Stomach (tissue), 4 donors: ENCODE results near the gene SWT1.

Experiments used
- EP300 ChIP-seq: sonication (generic); formaldehyde crosslinking; IDR thresholded peaks from one replicate; pipeline ENCODE4 v1.6.1; 2017; ENCODE audit warnings: antibody characterized with exemption
- POLR2A ChIP-seq, 4 donors: fragments of 450-650 bp; IDR thresholded peaks; one replicate each; pipeline ENCODE4 v1.6.1; 2016; ENCODE audit warnings: antibody characterized with exemption in 4 of 4, control low read depth in 2 of 4, mild to moderate bottlenecking in 1 of 4, moderate library complexity in 1 of 4
- POLR2AphosphoS5 ChIP-seq, 3 donors: sonication (generic); formaldehyde crosslinking; IDR thresholded peaks; one replicate each; pipeline ENCODE4 v1.6.1; 2016; ENCODE audit warnings: antibody characterized with exemption in 3 of 3
- TF ChIP-seq, protein P1 (sequence below), 7 experiments: fragments of 450-650 bp in 4 of 7; fragments of 200-600 bp in 3 of 7; sonication (generic) in 3 of 7; IDR thresholded peaks; one replicate each; pipeline ENCODE4 v1.5.1; 2016 to 2019; ENCODE audit warnings: antibody characterized with exemption in 7 of 7, control low read depth in 2 of 7, mild to moderate bottlenecking in 1 of 7

GRCh38 chr1:185239861-185240260 is 82.9 kb downstream of the SWT1 start:
- TF ChIP-seq, protein P1, sequence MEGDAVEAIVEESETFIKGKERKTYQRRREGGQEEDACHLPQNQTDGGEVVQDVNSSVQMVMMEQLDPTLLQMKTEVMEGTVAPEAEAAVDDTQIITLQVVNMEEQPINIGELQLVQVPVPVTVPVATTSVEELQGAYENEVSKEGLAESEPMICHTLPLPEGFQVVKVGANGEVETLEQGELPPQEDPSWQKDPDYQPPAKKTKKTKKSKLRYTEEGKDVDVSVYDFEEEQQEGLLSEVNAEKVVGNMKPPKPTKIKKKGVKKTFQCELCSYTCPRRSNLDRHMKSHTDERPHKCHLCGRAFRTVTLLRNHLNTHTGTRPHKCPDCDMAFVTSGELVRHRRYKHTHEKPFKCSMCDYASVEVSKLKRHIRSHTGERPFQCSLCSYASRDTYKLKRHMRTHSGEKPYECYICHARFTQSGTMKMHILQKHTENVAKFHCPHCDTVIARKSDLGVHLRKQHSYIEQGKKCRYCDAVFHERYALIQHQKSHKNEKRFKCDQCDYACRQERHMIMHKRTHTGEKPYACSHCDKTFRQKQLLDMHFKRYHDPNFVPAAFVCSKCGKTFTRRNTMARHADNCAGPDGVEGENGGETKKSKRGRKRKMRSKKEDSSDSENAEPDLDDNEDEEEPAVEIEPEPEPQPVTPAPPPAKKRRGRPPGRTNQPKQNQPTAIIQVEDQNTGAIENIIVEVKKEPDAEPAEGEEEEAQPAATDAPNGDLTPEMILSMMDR (IDR thresholded peaks at IDR 0.05), result no peak
- TF ChIP-seq POLR2AphosphoS5 (IDR thresholded peaks at IDR 0.05) (no peak), POLR2A (IDR thresholded peaks at IDR 0.05) (no peak), EP300 (no peak)
